DOHH2 (cell line): ENCODE data around the gene MFAP5.

ENCODE experiments used
- H3F3A ChIP-seq: fragments of 200-600 bp; sonication (generic), shearing (Covaris generic); 2 replicates; pipeline ENCODE4 v1.6.0; 2016; ENCODE audit warnings: antibody characterized with exemption, mild to moderate bottlenecking; ENCODE audit not compliant: control insufficient read depth, insufficient read depth
- H3K27ac ChIP-seq: fragments of 200-600 bp; sonication (generic); 2 replicates; pipeline ENCODE4 v1.5.1; 2014; ENCODE audit warnings: low read depth, mild to moderate bottlenecking, low read length, moderate library complexity
- H3K27me3 ChIP-seq: fragments of 200-600 bp; sonication (generic); 2 replicates; pipeline ENCODE4 v1.6.1; 2014; ENCODE audit warnings: mild to moderate bottlenecking, low read length, mixed read lengths; ENCODE audit not compliant: control insufficient read depth
- H3K36me3 ChIP-seq: fragments of 200-600 bp; sonication (generic); 2 replicates; pipeline ENCODE4 v1.6.1; 2014; ENCODE audit warnings: mild to moderate bottlenecking, low read length, moderate library complexity, mixed read lengths; ENCODE audit not compliant: control insufficient read depth
- H3K4me1 ChIP-seq: fragments of 200-600 bp; sonication (generic); 2 replicates; pipeline ENCODE4 v1.6.1; 2014; ENCODE audit warnings: mild to moderate bottlenecking, low read length, mixed read lengths; ENCODE audit not compliant: control insufficient read depth
- H3K4me2 ChIP-seq: fragments of 200-600 bp; sonication (generic); 2 replicates; pipeline ENCODE4 v1.6.0; 2014; ENCODE audit warnings: mild to moderate bottlenecking, low read length, moderate library complexity
- H3K4me3 ChIP-seq: fragments of 200-600 bp; sonication (generic); 2 replicates; pipeline ENCODE4 v1.5.1; 2014; ENCODE audit warnings: mild to moderate bottlenecking, low read length, mixed read lengths
- H3K79me2 ChIP-seq: fragments of 200-600 bp; sonication (generic); 2 replicates; pipeline ENCODE4 v1.6.1; 2014; ENCODE audit warnings: mild to moderate bottlenecking, low read length, mixed read lengths; ENCODE audit not compliant: control insufficient read depth
- H3K9me2 ChIP-seq: fragments of 200-600 bp; sonication (generic); replicated peaks from 2 replicates; pipeline ENCODE4 v1.6.1; 2014; ENCODE audit warnings: mild to moderate bottlenecking, low read length, mixed read lengths; ENCODE audit not compliant: control insufficient read depth
- H3K9me3 ChIP-seq: fragments of 200-600 bp; sonication (generic); 2 replicates; pipeline ENCODE4 v1.6.1; 2014; ENCODE audit warnings: antibody characterized with exemption, low read length, mixed read lengths; ENCODE audit not compliant: control insufficient read depth, insufficient read depth
- H4K20me1 ChIP-seq: fragments of 200-600 bp; sonication (generic); 2 replicates; pipeline ENCODE4 v1.6.0; 2014; ENCODE audit warnings: low read depth, mild to moderate bottlenecking, antibody characterized with exemption, low read length, moderate library complexity; ENCODE audit not compliant: control insufficient read depth, insufficient read depth
- EZH2phosphoT487 ChIP-seq: fragments of 200-600 bp; sonication (generic); IDR thresholded peaks from 2 replicates; pipeline ENCODE4 v1.6.1; 2017; ENCODE audit warnings: borderline replicate concordance, mild to moderate bottlenecking, antibody characterized with exemption, low read length, moderate library complexity, mixed read lengths
- TF ChIP-seq, protein P1 (sequence below): fragments of 200-600 bp; sonication (generic); IDR thresholded peaks from one replicate; pipeline ENCODE4 v1.5.1; 2014; ENCODE audit warnings: antibody characterized with exemption, mild to moderate bottlenecking, low read depth, low read length; ENCODE audit not compliant: poor library complexity, severe bottlenecking

Gene MFAP5

DNA sequence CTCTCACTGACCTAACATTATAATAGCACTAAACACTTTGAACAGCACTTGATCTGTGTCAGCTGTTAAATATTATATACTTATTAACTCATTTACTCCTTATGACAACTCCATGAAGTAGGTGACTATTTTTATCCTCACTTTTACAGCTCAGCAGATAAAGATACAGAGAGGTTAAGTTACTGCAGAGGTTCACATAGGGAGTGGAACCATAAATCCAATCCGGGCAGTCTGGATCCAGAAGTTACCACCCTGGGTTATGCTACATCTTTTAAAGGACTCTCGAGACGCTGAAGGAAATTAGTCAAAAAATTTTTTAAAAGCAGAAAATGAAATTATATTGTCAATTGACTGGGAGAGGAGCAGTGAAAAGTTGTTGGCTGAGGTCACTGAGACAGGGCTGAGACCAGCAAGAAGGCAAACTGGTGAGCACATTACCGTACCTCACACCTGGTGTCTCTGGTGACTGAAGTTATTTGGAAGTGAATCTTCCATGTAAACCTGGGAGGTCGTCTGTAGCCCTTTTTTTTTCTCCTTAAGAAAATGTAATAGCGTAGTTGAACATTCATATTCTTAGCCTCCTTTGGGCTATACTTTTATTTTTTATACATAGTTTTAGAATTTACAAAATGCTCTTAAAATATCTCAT is 33.9 kb upstream of the MFAP5 start:
- no peak for TF ChIP-seq EZH2phosphoT487
- TF ChIP-seq, protein P1, sequence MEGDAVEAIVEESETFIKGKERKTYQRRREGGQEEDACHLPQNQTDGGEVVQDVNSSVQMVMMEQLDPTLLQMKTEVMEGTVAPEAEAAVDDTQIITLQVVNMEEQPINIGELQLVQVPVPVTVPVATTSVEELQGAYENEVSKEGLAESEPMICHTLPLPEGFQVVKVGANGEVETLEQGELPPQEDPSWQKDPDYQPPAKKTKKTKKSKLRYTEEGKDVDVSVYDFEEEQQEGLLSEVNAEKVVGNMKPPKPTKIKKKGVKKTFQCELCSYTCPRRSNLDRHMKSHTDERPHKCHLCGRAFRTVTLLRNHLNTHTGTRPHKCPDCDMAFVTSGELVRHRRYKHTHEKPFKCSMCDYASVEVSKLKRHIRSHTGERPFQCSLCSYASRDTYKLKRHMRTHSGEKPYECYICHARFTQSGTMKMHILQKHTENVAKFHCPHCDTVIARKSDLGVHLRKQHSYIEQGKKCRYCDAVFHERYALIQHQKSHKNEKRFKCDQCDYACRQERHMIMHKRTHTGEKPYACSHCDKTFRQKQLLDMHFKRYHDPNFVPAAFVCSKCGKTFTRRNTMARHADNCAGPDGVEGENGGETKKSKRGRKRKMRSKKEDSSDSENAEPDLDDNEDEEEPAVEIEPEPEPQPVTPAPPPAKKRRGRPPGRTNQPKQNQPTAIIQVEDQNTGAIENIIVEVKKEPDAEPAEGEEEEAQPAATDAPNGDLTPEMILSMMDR: no peak
- Histone ChIP-seq H3K9me3 (no peaks in the 10 kb centered on the region), H3K9me2 (no peaks in the 10 kb centered on the region), H4K20me1 (peaks cover 12% of the 10 kb centered on the region), H3K4me2 (peak overlapping the region; percentile 95), H3K4me3 (peak overlapping the region; percentile 91), H3K27ac (peak overlapping the region; percentile 89), H3K27me3 (no peaks in the 10 kb centered on the region), H3F3A (peaks cover 41% of the 10 kb centered on the region), H3K4me1 (peaks cover 79% of the 10 kb centered on the region), H3K36me3 (peaks cover 38% of the 10 kb centered on the region), H3K79me2 (peaks cover 60% of the 10 kb centered on the region)

DNA sequence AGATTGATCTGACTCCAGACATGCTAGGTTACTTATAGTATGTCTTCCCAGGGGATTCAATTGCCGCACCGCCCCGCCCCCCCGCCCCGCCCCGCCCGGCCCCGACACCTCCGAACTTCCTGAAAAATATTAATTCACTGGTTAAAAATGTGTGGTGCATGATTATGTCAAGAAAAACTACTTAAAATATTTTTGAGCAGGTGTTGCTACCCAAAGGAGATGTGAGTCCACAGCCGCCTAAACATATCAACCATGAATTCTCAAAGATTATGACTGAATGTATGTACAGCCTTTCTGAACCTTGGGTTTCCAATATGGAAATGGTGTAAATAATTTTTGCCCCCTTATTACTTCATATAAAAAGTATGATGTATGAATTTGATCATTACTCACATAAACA is 32.5 kb upstream of the MFAP5 start:
- Histone ChIP-seq H3K4me1 (peaks cover 79% of the 10 kb centered on the region), H3F3A (peaks cover 41% of the 10 kb centered on the region), H3K9me2 (no peaks in the 10 kb centered on the region), H3K36me3 (peaks cover 24% of the 10 kb centered on the region), H4K20me1 (peaks cover 6% of the 10 kb centered on the region), H3K4me2 (peak overlapping the region; percentile 95), H3K79me2 (peaks cover 48% of the 10 kb centered on the region), H3K27ac (peak overlapping the region; percentile 100), H3K27me3 (no peaks in the 10 kb centered on the region), H3K4me3 (peak overlapping the region; percentile 91), H3K9me3 (no peaks in the 10 kb centered on the region)
- TF ChIP-seq, protein P1: no peak
- TF ChIP-seq EZH2phosphoT487: no peak

DNA sequence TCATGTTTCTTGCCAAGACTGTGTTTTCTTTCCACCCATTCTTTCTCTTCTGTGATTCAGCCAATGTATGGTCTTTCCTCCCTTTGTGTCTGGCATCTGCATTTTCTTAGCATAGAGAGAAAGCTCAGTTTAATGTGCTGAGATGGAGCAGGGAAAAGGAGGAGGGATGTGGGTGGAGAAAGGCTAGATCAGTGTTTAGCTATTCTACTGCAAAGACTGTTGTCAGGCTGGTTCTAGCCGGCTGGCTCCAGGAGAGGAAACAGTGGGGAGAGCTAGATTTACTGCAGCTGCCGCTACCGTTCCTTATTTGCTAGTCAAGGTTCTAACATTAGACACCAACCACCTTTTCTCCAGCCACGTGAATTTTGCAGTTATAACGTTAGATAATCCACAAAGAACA is 29.9 kb upstream of the MFAP5 start:
- H3K9me3 ChIP-seq: no peaks in the 10 kb centered on the region

More for the DNA sequence above, 29.9 kb upstream of the MFAP5 start:
- Histone ChIP-seq H3K9me2 (no peaks in the 10 kb centered on the region), H3K27me3 (no peaks in the 10 kb centered on the region), H3K27ac (peak overlapping the region; percentile 100), H4K20me1 (no peaks in the 10 kb centered on the region), H3K4me1 (peaks cover 91% of the 10 kb centered on the region), H3K79me2 (peaks cover 25% of the 10 kb centered on the region), H3K36me3 (peaks cover 8% of the 10 kb centered on the region), H3K4me2 (peak overlapping the region; percentile 95), H3K4me3 (peak overlapping the region; percentile 71), H3F3A (peaks cover 43% of the 10 kb centered on the region)
- no peak for TF ChIP-seq EZH2phosphoT487
- TF ChIP-seq, protein P1: no peak
